ENCODE data around the gene PGM1.

The PGM1 gene

DNA sequence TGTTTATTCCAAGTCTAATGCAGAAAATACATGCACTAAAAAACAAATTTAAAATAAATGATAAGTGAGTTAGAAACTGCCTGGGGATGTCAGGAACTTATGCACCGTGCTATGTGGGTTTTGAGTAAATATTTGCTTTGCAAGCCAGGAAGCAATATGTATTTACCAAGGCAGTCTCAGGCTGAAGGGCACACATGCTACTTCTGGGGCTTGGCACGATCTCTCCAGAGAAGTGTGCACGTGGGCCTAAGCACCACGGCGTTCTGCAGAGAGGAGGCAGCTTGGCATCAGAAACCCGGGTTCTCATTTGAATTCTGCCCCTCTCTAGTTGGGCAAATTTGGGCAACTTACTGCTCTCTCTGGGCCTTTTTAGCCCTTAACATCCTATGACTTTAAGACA lies 108.0 kb downstream of the PGM1 start:
- no peak for DNase-seq (ENCODE audit: low read depth)

DNA sequence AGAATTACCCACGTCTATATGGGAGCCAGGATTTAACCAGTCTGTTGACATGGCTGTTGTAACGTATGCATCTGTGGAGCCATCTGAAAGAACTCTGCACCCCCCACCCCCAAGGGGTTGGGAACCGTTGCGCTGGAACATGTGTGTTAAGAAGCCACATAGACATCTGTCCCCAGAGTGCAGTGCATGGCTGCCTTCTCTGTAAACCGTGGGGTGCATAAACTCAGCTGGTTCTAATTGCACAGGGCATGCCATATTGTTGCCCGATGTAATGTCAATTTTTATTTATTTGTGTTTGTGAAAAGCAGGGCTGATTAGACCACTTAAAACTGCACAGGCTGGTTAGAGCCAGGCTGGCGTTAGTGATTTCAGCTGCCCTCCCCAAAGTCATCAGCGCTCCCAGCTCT lies 110.5 kb downstream of the PGM1 start:
- DNase-seq (ENCODE audit: low read depth): no peak

GRCh38 chr1:63704443-63704842 lies 111.2 kb downstream of the PGM1 start:
- DNase-seq (ENCODE audit: low read depth): no peak

DNA sequence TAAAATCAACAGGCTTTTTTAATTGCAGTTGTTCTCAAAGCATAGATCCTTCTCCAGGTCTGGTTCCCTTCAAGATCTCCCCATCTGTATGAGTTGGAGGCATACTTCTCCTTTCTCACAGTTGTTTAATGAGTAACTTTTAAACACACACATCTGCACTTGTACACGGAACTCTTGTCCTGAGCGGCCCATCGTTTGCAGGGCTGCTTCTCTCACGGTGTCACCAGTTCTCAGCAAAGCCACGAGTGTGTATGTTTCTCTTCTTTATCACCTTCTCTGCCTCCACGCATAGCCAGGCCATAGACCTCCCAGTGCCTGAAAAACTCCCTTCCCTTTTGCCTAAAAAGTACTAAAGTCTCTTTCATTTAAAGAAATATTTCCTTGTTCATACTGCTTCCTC lies 111.9 kb downstream of the PGM1 start:
- DNase-seq (ENCODE audit: low read depth): no peak

DNA sequence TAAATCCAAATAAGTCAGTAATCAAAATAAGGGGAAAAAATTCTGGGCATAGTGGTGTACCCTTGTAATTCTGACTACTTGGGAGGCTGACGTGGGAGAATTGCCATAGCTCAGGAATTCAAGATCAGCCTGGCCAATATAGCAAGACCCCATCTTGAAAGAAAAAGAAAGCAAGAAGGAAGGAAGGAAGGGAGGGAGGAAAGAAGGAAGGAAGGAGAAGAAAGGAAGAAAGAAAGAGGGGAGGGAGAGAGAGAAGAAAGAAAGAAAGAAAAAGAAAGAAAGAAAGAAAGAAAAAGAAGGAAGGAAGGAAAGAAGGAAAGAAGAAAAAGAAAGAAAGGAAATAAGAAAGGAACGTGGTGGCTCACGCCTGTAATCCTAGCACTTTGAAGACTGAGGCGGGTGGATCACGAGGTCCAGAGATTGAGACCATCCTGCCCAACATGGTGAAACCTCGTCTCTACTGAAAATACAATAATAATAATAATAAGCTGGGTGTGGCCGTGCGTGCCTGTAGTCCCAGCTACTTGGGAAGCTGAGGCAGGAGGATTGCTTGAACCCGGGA lies 116.1 kb downstream of the PGM1 start:
- no peak for DNase-seq (ENCODE audit: low read depth)

Measured in activated T-cell treated with anti-CD3 and anti-CD28 coated beads for 48 hours (primary cell).